Right lobe of liver (tissue), 4 donors: Measurements from ENCODE around the gene TRIO.

ENCODE experiments used
- POLR2A ChIP-seq: fragments of 450-650 bp; IDR thresholded peaks from one replicate; pipeline ENCODE4 v1.6.1; 2017; ENCODE audit warnings: antibody characterized with exemption, mild to moderate bottlenecking
- TF ChIP-seq, protein P1 (sequence below), 4 donors: fragments of 200-600 bp in 3 of 4; fragments of 450-650 bp in 1 of 4; IDR thresholded peaks; one replicate each; pipeline versions ENCODE4 v1.5.1 to v1.8.0; 2016 to 2022; ENCODE audit warnings: antibody characterized with exemption in 4 of 4, mild to moderate bottlenecking in 2 of 4
- donor health status: DM: no; HTN: no; CAD: no.
- donor health status: DM: no; HTN: no; CAD: no.
- donor health status: DM: no; HTN: yes; CAD: no.

DNA sequence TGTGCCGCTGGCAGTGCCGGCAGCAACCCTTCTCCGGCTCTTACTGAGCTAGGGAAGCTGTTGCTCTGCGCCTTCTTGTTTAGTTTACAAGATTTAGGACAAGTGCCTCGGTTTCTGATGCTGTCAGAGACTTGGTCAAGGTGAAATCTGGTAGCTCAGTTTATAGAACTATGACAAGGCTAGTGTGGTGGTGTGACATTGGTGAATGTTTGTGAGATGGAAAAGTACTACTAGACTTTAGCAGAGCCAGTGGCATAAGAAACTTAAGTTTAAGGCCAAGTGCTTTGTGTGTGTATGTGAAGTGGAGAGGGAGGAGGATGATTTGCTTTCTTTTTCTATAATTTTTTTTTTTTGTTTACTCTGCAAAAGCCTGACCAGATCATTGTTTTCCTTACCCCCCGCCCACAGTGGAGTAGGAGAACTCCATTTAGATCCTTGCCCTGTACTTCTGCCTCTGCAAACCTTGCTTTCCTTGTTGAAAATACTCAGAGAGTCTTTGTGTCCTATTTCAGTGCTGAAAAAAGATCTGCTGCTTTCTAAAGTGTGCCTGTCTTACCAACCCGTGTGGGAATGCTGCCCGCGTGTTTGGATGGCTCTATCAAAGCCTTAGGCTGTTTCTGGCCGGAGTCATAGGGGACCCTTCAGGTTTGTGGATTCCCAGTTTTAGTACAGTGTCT is 75.9 kb downstream of the TRIO start:
- TF ChIP-seq, protein P1, sequence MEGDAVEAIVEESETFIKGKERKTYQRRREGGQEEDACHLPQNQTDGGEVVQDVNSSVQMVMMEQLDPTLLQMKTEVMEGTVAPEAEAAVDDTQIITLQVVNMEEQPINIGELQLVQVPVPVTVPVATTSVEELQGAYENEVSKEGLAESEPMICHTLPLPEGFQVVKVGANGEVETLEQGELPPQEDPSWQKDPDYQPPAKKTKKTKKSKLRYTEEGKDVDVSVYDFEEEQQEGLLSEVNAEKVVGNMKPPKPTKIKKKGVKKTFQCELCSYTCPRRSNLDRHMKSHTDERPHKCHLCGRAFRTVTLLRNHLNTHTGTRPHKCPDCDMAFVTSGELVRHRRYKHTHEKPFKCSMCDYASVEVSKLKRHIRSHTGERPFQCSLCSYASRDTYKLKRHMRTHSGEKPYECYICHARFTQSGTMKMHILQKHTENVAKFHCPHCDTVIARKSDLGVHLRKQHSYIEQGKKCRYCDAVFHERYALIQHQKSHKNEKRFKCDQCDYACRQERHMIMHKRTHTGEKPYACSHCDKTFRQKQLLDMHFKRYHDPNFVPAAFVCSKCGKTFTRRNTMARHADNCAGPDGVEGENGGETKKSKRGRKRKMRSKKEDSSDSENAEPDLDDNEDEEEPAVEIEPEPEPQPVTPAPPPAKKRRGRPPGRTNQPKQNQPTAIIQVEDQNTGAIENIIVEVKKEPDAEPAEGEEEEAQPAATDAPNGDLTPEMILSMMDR (IDR thresholded peaks at IDR 0.05) = no peak
- TF ChIP-seq POLR2A = no peak
